HepG2 (cell line): ENCODE results near the gene BEAN1. TPM values are rescaled to one million over a fixed set of nuclear protein-coding genes. Genes with fewer than 3 reads are reported as not detected.

Experiments
- ATAC-seq: fragments of 200-7000 bp; cut with Tn5 transposase; 3 replicates; pipeline ENCODE4 v1.9.1; 2020; ENCODE audit warnings: mild to moderate bottlenecking, moderate library complexity
- BruUV-seq: library from RNA; stranded (reverse); fragments of 400-500 nt; replicated peaks from 2 replicates; lab custom pipeline; 2021; lab: Mats Ljungman, UMichigan
- CTCF ChIA-PET: fragments of 300-600 bp; formaldehyde crosslinking; extraction: SDS; loops from one replicate; lab custom pipeline; 2021; ENCODE audit warnings: low total read pairs, inconsistent platforms, low intra/inter-chr PET ratio; lab: Yijun Ruan, JAX
- POLR2A ChIA-PET: fragments of 350-600 bp; sonication (Branson Sonifier 250); formaldehyde crosslinking; loops from one replicate; lab custom pipeline; 2020; ENCODE audit warnings: antibody characterized with exemption, inconsistent platforms; lab: Yijun Ruan, JAX
- DNase-seq: peaks from one replicate; pipeline ENCODE4 v3.0.0-alpha.2; 2015; ENCODE audit warnings: low spot score
- FAIRE-seq: peaks from 3 replicates; lab custom pipeline; 2011; peaks lifted over from hg19 to GRCh38; lab: Jason Lieb, UNC
- H2AFZ ChIP-seq: one replicate; pipeline ENCODE4 v1.6.1; 2011; ENCODE audit warnings: low read length, inconsistent platforms
- H3K27ac ChIP-seq: fragments of 300-600 bp; 3 replicates; pipeline ENCODE4 v1.8.0; 2011; ENCODE audit warnings: mixed run types, mild to moderate bottlenecking, mixed read lengths, low read length, inconsistent platforms; ENCODE audit not compliant: insufficient read depth; ENCODE audit errors: extremely low read length
- H3K27me3 ChIP-seq, 2 experiments: fragments of 200-600 bp in 1 of 2; 2 replicates in 1 of 2; 3 replicates in 1 of 2; pipeline versions ENCODE4 v1.6.0 to v1.8.0; 2011; ENCODE audit warnings: low read length in 2 of 2, mild to moderate bottlenecking in 2 of 2, moderate library complexity in 2 of 2, inconsistent platforms in 1 of 2; ENCODE audit not compliant: insufficient read depth in 2 of 2, control insufficient read depth in 1 of 2
- H3K36me3 ChIP-seq, 2 experiments: fragments of 200-600 bp in 1 of 2; replicated peaks in 1 of 2; 2 replicates in 1 of 2; 3 replicates in 1 of 2; pipeline versions ENCODE4 v1.5.1 to v1.8.0; 2011; ENCODE audit warnings: low read length in 2 of 2, inconsistent platforms in 1 of 2; ENCODE audit not compliant: insufficient read depth in 2 of 2, control insufficient read depth in 1 of 2
- H3K4me1 ChIP-seq: 2 replicates; pipeline ENCODE4 v1.5.1; 2012; ENCODE audit warnings: low read length, inconsistent platforms; ENCODE audit not compliant: insufficient read depth
- H3K4me2 ChIP-seq: 2 replicates; pipeline ENCODE4 v1.6.0; 2011; ENCODE audit warnings: low read depth, low read length, inconsistent platforms
- H3K4me3 ChIP-seq, 3 experiments: fragments of 200-600 bp in 1 of 3; sonication (generic), shearing (Covaris generic) in 1 of 3; replicated peaks in 1 of 3; 2 replicates each; pipeline ENCODE4 v1.5.1; 2011 to 2016; ENCODE audit warnings: low read length in 3 of 3, inconsistent platforms in 2 of 3, low read depth in 2 of 3, mild to moderate bottlenecking in 2 of 3, control low read depth in 1 of 3, mixed read lengths in 1 of 3; ENCODE audit not compliant: insufficient read depth in 1 of 3
- H3K79me2 ChIP-seq: one replicate; pipeline ENCODE4 v1.6.1; 2011; ENCODE audit warnings: low read length, inconsistent platforms; ENCODE audit not compliant: insufficient read depth
- H3K9ac ChIP-seq: 2 replicates; pipeline ENCODE4 v1.6.0; 2011; ENCODE audit warnings: mild to moderate bottlenecking, low read depth, low read length, inconsistent platforms; ENCODE audit not compliant: insufficient read depth
- H3K9me3 ChIP-seq: 2 replicates; pipeline ENCODE4 v1.5.1; 2012; ENCODE audit warnings: mild to moderate bottlenecking, low read length
- H4K20me1 ChIP-seq: 2 replicates; pipeline ENCODE4 v1.6.0; 2011; ENCODE audit warnings: inconsistent platforms, mild to moderate bottlenecking, low read length, moderate library complexity; ENCODE audit not compliant: insufficient read depth
- GPBP1L1 ChIP-seq: sonication (generic); formaldehyde crosslinking; IDR thresholded peaks from 2 replicates; pipeline ENCODE4 v1.5.0; 2020; ENCODE audit warnings: mild to moderate bottlenecking, missing genetic modification reagents
- HNRNPLL ChIP-seq: fragments of 200-400 bp; formaldehyde crosslinking; IDR thresholded peaks from 2 replicates; pipeline ENCODE4 v1.6.1; 2017; ENCODE audit warnings: mild to moderate bottlenecking, low read depth, low read length; ENCODE audit not compliant: poor library complexity, severe bottlenecking
- PRDM4 ChIP-seq: sonication (generic); formaldehyde crosslinking; IDR thresholded peaks from 2 replicates; pipeline ENCODE4 v1.9.0; 2021; ENCODE audit warnings: missing genetic modification reagents, borderline replicate concordance
- SOX5 ChIP-seq: IDR thresholded peaks from 2 replicates; pipeline ENCODE4 v1.6.1; 2016; ENCODE audit warnings: borderline replicate concordance
- ZBTB34 ChIP-seq: sonication (generic); formaldehyde crosslinking; IDR thresholded peaks from 2 replicates; pipeline ENCODE4 v1.8.0; 2022; ENCODE audit warnings: mild to moderate bottlenecking, missing genetic modification reagents
- ZNF10 ChIP-seq: sonication (generic); formaldehyde crosslinking; IDR thresholded peaks from 2 replicates; pipeline ENCODE4 v1.4.0; 2020; ENCODE audit warnings: mild to moderate bottlenecking, low read depth, missing genetic modification reagents, borderline replicate concordance
- ZNF768 ChIP-seq: sonication (generic); formaldehyde crosslinking; IDR thresholded peaks from 2 replicates; pipeline ENCODE4 v1.4.0; 2020; ENCODE audit warnings: missing genetic modification reagents
- WGBS: methylation state at CpG from one replicate; pipeline ENCODE4 v1.1.6; 2017; ENCODE audit warnings: low lambda C conversion rate; 5-methylcytosine and 5-hydroxymethylcytosine counted together
- in situ Hi-C: cut with HindIII; loops from 2 replicates; pipeline ENCODE4 v1.10.0; 2017; ENCODE audit warnings: low pct_unique_long_range_greater_than_20kb; ENCODE audit not compliant: extremely low pct_ligation_motif_present
- intact Hi-C: fragments of 100-400 bp; cut with micrococcal nuclease; formaldehyde crosslinking; loops from one replicate; pipeline ENCODE4 v1.10.0; 2022; ENCODE audit not compliant: unreplicated experiment
- polyA plus RNA-seq, 8 experiments: library from polyadenylated mRNA; depleted of rRNA in 3 of 8; stranded (reverse) in 7 of 8; unstranded in 1 of 8; fragments of >200 nt; fragmentation: Illumina TruSeq in 4 of 8; extraction: Trizol in 4 of 8; gene quantifications; 2 replicates each; pipeline versions ENCODE4 v1.2.1 to v1.2.3, GENCODE V29; 2011 to 2016; ENCODE audit warnings: low read depth in 4 of 8, missing spikeins in 1 of 8, mixed read lengths in 1 of 8; ENCODE audit not compliant: insufficient read depth in 1 of 8
- total RNA-seq, 5 experiments: library from RNA; depleted of rRNA; stranded (reverse); fragments of >200 nt; fragmentation: Illumina TruSeq; extraction: Trizol; gene quantifications; 2 replicates each; pipeline ENCODE4 v1.2.3, GENCODE V29; 2016; ENCODE audit warnings: low read depth in 1 of 5

The BEAN1 gene
- total and polyA plus RNA-seq, 2 of the 13 experiments (the other 11 are each of a cell fraction or from before 2014, with no cell fraction given): 0.53 to 1.4 TPM

GRCh38 chr16:66459878-66460277 is 32.8 kb downstream of the BEAN1 start (continued):
- TF ChIP-seq ZBTB34 (CRISPR knock-in tag): no peak
- TF ChIP-seq SOX5 (CRISPR knock-in tag): no peak

GRCh38 chr16:66460703-66461102 is 33.6 kb downstream of the BEAN1 start:
- Histone ChIP-seq H3K27ac (no peak overlapping the region), H3K27me3 (peaks cover 0 to 12% of the 10 kb centered on the region in 2 experiments; a peak in 3 of 5 replicates), H3K9me3 (no peaks in the 10 kb centered on the region), H3K4me2 (no peak overlapping the region), H4K20me1 (no peaks in the 10 kb centered on the region), H3K36me3 (no peaks in the 10 kb centered on the region), H2AFZ (no peak overlapping the region), H3K9ac (no peak overlapping the region), H3K4me3 (no peak overlapping the region), H3K4me1 (peaks cover 6% of the 10 kb centered on the region), H3K79me2 (no peaks in the 10 kb centered on the region)
- CTCF ChIA-PET: no interaction called here
- in situ Hi-C loops (no loop called here), intact Hi-C loops (no loop called here)
- DNase-seq (no peak), ATAC-seq (no peak), FAIRE-seq (no peak)
- TF ChIP-seq PRDM4 (no peak), GPBP1L1 (CRISPR knock-in tag) (no peak), HNRNPLL (no peak), ZNF768 (peak; percentile 75; the same call in 1 of the 2 replicates), ZNF10 (CRISPR knock-in tag) (no peak)
- no TSS peak for BruUV-seq
- POLR2A ChIA-PET: no interaction called here
- WGBS: 13% methylated on average over 1 of the region's 1 CpG
